ENCODE data around the gene CCDC102B.

CCDC102B gene

GRCh38 chr18:68797871-68798270 is at the start of gene CCDC102B:
Gene CCDC102B (plus strand): TSS chr18:68798080. CDS start chr18:68836764, 38,684 bp downstream.
- TF ChIP-seq CTCF (IDR thresholded peaks at IDR 0.05; ENCODE audit: control extremely low read depth, extremely low read depth, low read depth, missing control alignments) = no peak
- no peak for DNase-seq (ENCODE audit: extremely low spot score)
- ChIA-PET CTCF (no interaction called here), POLR2A (no interaction called here)

- TF ChIP-seq CTCF (IDR thresholded peaks at IDR 0.05; ENCODE audit: control extremely low read depth, extremely low read depth, low read depth, missing control alignments) = no peak
- DNase-seq (ENCODE audit: extremely low spot score) = no peak
- ChIA-PET POLR2A (no interaction called here), CTCF (interaction anchor here (2.0 kb wide), 1 partner anchor 14 kb away, joined by 5 read pairs; no protein-coding TSS in a partner anchor)
Observed at GRCh38 chr18:68757126-68757525, 40.8 kb upstream of the CCDC102B start.

GRCh38 chr18:68759308-68759707 is 38.6 kb upstream of the CCDC102B start:
- ChIA-PET CTCF (interaction anchor here (1.1 to 2.0 kb wide), 2 partner anchors 12 to 14 kb away, joined by 3 to 5 read pairs; no protein-coding TSS in a partner anchor), POLR2A (no interaction called here)
- TF ChIP-seq CTCF (IDR thresholded peaks at IDR 0.05; ENCODE audit: control extremely low read depth, extremely low read depth, low read depth, missing control alignments) = no peak
- no peak for DNase-seq (ENCODE audit: extremely low spot score)

- no peak for TF ChIP-seq CTCF (IDR thresholded peaks at IDR 0.05; ENCODE audit: control extremely low read depth, extremely low read depth, low read depth, missing control alignments)
- POLR2A ChIA-PET = no interaction called here
- CTCF ChIA-PET = no interaction called here
- DNase-seq (ENCODE audit: extremely low spot score) = no peak
Observed at GRCh38 chr18:68763083-68763482, 34.8 kb upstream of the CCDC102B start.

- CTCF ChIA-PET = interaction anchor here (1.2 to 1.4 kb wide), 2 partner anchors 9 to 1563 kb away, joined by 3 to 4 read pairs; no protein-coding TSS in a partner anchor
- POLR2A ChIA-PET = no interaction called here
- TF ChIP-seq CTCF (IDR thresholded peaks at IDR 0.05; ENCODE audit: control extremely low read depth, extremely low read depth, low read depth, missing control alignments) = no peak
- DNase-seq (ENCODE audit: extremely low spot score) = no peak
Observed at GRCh38 chr18:68764016-68764415, 33.9 kb upstream of the CCDC102B start.

GRCh38 chr18:68766433-68766832 is 31.4 kb upstream of the CCDC102B start:
- POLR2A ChIA-PET = no interaction called here
- DNase-seq (ENCODE audit: extremely low spot score) = no peak
- no peak for TF ChIP-seq CTCF (IDR thresholded peaks at IDR 0.05; ENCODE audit: control extremely low read depth, extremely low read depth, low read depth, missing control alignments)
- CTCF ChIA-PET = interaction anchor here (1.1 to 1.2 kb wide), 2 partner anchors 8 to 11 kb away, joined by 3 to 4 read pairs; no protein-coding TSS in a partner anchor

- no peak for DNase-seq (ENCODE audit: extremely low spot score)
- ChIA-PET CTCF (no interaction called here), POLR2A (no interaction called here)
- no peak for TF ChIP-seq CTCF (IDR thresholded peaks at IDR 0.05; ENCODE audit: control extremely low read depth, extremely low read depth, low read depth, missing control alignments)
Observed at GRCh38 chr18:68769461-68769860, 28.4 kb upstream of the CCDC102B start.
